ENCODE measurements around the gene MED12L. TPM values are rescaled to one million over a fixed set of nuclear protein-coding genes. Genes with fewer than 3 reads are reported as not detected.

Gene MED12L
- polyA plus RNA-seq, 1 donor from 2014 or later = 28.5 TPM

- no peaks in the 10 kb centered on the region for H3K9me3 ChIP-seq (ENCODE audit: low read length)
- H3K27ac ChIP-seq (ENCODE audit: low read length) = no peak overlapping the region
- no peaks in the 10 kb centered on the region for H3K9me2 ChIP-seq (ENCODE audit: insufficient read depth, low read length)
- TF ChIP-seq POLR2AphosphoS5 (IDR thresholded peaks at IDR 0.05) (no peak), REST (IDR thresholded peaks at IDR 0.05; ENCODE audit: borderline replicate concordance) (no peak), CTCF (IDR thresholded peaks at IDR 0.05; ENCODE audit: poor library complexity, severe bottlenecking) (no peak), EP300 (conservative IDR thresholded peaks at IDR 0.05; ENCODE audit: poor library complexity, severe bottlenecking) (no peak), SMC3 (conservative IDR thresholded peaks at IDR 0.05; ENCODE audit: poor library complexity) (no peak), TAF1 (IDR thresholded peaks at IDR 0.05; ENCODE audit: low read depth) (no peak), EZH2 (IDR thresholded peaks at IDR 0.05; ENCODE audit: borderline replicate concordance, insufficient read depth, low read length, poor library complexity, severe bottlenecking) (no peak), RAD21 (conservative IDR thresholded peaks at IDR 0.05) (no peak), MXI1 (conservative IDR thresholded peaks at IDR 0.05; ENCODE audit: poor library complexity, severe bottlenecking) (no peak)
- no peaks in the 10 kb centered on the region for H3F3A ChIP-seq (ENCODE audit: insufficient read depth, low read length, poor library complexity, severe bottlenecking)
- H3K9ac ChIP-seq (ENCODE audit: low read length) = no peak overlapping the region
- H3K4me3 ChIP-seq (ENCODE audit: low read length) = no peak overlapping the region
- no peaks in the 10 kb centered on the region for H3K79me2 ChIP-seq (replicated peaks; ENCODE audit: insufficient read depth, low read length)
- H3K4me2 ChIP-seq (ENCODE audit: low read length) = no peak overlapping the region
- H4K20me1 ChIP-seq (ENCODE audit: insufficient read depth) = no peaks in the 10 kb centered on the region
- no peaks in the 10 kb centered on the region for H3K36me3 ChIP-seq (ENCODE audit: insufficient read depth, low read length)
- H2AFZ ChIP-seq (ENCODE audit: low read depth, low read length) = no peak overlapping the region
- H3K27me3 ChIP-seq (ENCODE audit: insufficient read depth, low read depth, low read length) = peaks cover 8% of the 10 kb centered on the region
Observed at GRCh38 chr3:151462991-151463390, 377.5 kb downstream of the MED12L start.

GRCh38 chr3:151467069-151467468 lies 381.6 kb downstream of the MED12L start:
- Histone ChIP-seq H2AFZ (ENCODE audit: low read depth, low read length) (no peak overlapping the region), H3F3A (ENCODE audit: insufficient read depth, low read length, poor library complexity, severe bottlenecking) (no peaks in the 10 kb centered on the region), H3K27me3 (ENCODE audit: insufficient read depth, low read depth, low read length) (no peaks in the 10 kb centered on the region), H3K27ac (ENCODE audit: low read length) (no peak overlapping the region), H3K4me3 (ENCODE audit: low read length) (no peak overlapping the region), H4K20me1 (ENCODE audit: insufficient read depth) (no peaks in the 10 kb centered on the region), H3K9ac (ENCODE audit: low read length) (no peak overlapping the region), H3K9me3 (ENCODE audit: low read length) (no peaks in the 10 kb centered on the region), H3K79me2 (replicated peaks; ENCODE audit: insufficient read depth, low read length) (no peaks in the 10 kb centered on the region), H3K4me2 (ENCODE audit: low read length) (no peak overlapping the region), H3K9me2 (ENCODE audit: insufficient read depth, low read length) (no peaks in the 10 kb centered on the region), H3K36me3 (ENCODE audit: insufficient read depth, low read length) (no peaks in the 10 kb centered on the region)
- TF ChIP-seq RAD21 (conservative IDR thresholded peaks at IDR 0.05) = no peak
- no peak for TF ChIP-seq SMC3 (conservative IDR thresholded peaks at IDR 0.05; ENCODE audit: poor library complexity)
- TF ChIP-seq EZH2 (IDR thresholded peaks at IDR 0.05; ENCODE audit: borderline replicate concordance, insufficient read depth, low read length, poor library complexity, severe bottlenecking) = no peak
- no peak for TF ChIP-seq TAF1 (IDR thresholded peaks at IDR 0.05; ENCODE audit: low read depth)
- no peak for TF ChIP-seq POLR2AphosphoS5 (IDR thresholded peaks at IDR 0.05)
- no peak for TF ChIP-seq REST (IDR thresholded peaks at IDR 0.05; ENCODE audit: borderline replicate concordance)
- TF ChIP-seq CTCF (IDR thresholded peaks at IDR 0.05; ENCODE audit: poor library complexity, severe bottlenecking) = no peak
- no peak for TF ChIP-seq EP300 (conservative IDR thresholded peaks at IDR 0.05; ENCODE audit: poor library complexity, severe bottlenecking)
- no peak for TF ChIP-seq MXI1 (conservative IDR thresholded peaks at IDR 0.05; ENCODE audit: poor library complexity, severe bottlenecking)
